CD4-positive, alpha-beta T cell treated with Interleukin-21 for 1 hour (primary cell): ENCODE results near the gene WDR82.

Experiments used
- DNase-seq: peaks from one replicate; pipeline ENCODE4 v3.0.0-alpha.2; 2020

The WDR82 gene, protein sequence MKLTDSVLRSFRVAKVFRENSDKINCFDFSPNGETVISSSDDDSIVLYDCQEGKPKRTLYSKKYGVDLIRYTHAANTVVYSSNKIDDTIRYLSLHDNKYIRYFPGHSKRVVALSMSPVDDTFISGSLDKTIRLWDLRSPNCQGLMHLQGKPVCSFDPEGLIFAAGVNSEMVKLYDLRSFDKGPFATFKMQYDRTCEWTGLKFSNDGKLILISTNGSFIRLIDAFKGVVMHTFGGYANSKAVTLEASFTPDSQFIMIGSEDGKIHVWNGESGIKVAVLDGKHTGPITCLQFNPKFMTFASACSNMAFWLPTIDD

DNA sequence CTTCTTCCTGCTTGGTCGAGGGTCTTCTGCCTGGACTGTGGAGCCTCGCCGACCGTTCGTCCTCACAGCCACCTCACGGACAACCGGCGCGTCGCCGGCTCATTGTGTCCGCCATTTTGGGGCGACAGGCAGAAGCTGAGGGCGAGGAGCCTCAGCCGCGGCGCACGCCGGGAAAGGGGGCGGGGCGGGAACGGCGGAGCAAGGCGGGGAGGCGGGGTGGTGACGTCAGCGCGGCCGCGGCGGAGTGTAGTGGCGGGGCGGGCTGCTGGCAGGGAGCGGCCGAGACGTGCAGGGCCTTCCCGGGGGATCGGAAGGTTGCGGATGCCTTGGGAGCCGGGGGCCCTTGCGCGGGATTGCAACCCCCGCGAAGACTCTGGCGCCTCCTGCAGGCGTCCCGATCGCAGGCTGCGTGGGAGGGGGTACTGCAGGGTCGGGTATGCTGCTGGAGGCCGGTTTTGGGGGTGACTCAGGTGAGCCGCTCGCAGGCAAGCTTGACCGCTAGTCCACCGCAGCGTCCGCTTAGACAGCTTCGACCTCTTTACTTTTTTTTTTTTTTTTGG is at the start of gene WDR82:
Gene WDR82 (minus strand): TSS at position 140 of the 560 bp plus-strand sequence. CDS start 288 bp downstream, outside the sequence.
- DNase-seq: peak; percentile 96

DNA sequence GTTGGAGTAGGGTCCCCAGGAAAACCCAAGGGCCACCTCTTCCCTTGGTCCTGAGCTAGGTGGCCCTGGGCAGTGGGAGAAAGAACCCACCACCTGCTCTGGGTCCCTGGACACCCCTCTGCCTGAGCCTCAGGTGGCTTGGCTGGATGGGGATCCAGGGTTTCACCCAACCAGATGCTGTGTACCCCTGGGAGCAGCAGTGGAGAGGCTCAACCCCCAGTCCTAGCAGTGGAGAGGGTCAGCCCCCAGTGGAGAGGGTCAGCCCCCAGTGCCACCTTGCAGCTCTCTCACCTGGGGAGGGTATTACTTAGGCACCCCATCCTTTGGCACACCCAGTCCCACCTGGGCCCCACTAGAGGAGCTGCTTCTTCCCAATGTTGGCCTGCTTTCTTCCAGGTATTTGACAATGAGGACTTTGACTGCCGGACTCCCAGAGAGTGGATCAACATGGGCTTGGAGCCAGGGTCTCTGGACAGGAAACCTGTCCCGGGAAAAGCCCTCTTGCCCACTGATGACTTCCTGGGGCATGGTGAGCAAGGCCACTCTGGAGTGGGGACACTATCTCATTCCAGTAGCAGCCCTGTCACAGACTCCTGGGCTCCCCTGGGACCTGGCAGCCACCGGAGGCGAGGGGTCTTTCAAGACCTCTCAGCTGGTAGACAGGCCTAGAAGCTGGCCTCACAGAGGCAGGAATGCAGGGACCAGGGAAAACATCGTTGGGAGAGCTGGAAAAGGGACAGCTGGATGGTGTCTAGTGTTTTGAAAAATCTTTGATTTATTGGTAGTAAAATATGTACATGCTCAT is 49.2 kb upstream of the WDR82 start:
- DNase-seq: no peak

DNA sequence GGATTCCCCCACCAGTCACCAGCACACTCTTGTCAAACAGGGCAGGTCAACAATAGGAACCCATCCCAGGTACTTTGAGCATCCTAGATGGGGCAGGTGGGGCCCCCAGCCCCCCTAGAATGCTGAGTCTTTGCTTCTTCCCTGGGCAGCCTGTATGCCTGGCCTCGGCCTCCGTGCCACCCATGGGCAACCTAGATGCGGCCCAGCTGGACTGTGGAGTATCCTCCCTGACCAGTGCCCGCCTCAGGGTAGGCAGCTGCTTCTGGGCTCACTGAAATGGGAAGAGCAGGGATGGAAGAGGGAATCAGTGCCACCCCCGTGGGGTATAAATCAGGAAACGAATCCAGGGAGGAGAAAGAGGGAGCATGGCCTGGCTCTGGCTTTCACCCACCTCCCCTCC is 48.5 kb upstream of the WDR82 start:
- DNase-seq: no peak

DNA sequence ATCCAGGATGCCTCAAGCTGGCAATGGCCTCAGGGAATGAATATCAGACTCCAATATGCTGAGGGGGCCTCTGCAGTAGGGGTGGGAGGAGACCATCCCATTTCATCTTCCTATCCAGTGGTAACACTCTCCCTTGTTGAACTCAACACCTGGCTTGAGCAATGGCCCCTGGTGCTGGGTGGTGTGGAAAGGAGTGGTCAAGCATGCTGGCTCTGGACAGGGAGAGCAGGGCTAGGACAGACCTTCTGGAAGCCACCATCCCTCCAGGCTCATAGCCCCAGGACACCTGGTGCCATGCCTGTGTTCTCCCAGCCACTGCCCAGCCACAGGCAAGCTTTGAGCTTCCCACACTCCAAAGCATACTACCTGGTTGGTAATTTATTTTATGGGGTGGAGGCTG is 47.2 kb upstream of the WDR82 start:
- DNase-seq: no peak

DNA sequence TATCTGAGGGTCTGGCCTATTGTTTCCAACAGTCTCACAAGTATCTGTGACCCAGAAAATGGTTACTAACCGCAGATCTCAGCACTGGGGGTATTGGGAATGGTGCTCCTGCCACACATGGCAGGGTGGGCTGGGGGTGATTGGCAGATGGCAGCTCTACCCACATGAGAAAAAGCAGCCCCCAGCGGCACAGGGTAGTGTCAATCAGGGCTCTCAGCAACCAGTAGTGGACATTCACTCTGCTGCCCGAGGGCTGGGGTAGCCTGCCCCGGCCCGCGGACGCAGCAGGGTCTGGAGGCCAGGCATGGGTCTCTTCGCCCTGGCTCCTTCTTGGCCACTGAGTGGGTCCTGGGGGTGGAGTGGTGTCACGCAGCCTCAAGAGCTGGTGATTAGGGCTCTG is 46.2 kb upstream of the WDR82 start:
- DNase-seq: no peak

DNA sequence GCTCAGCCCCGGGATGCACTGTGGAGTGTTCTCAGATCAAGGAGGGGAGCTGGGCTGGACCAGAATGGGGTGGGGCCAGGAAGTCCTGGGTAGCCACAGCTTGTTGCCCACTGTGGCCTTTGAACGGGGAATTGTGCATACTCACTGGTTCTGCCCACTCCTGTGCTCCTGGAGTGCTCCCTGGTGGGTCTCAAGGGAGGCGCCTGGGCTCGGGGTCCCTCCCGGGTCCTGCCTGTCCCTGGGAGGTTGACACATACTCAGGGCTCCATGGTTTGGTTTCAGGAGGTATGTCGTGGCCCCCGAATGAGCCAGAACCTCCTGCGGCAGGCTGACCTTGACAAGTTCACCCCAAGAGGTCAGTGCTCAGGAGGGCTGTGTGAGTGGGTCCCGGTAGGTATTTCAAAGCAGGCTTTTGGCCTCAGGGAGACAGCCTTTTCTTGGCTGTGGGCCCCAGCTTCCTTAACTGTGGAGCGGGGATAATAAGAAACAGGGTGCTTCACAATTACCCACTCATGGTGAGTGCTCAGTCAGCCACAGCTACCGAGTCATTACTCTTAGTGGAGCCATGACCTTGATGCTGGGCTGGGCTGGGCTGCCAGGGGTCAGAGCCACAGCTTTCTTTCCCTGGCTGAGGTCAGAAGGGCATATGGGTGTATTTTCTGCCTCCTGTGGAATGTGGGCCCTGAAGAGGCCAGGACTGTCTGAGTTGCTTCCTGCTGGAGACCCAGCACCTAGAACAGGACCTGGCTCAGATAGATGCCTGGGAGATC is 45.3 kb upstream of the WDR82 start:
- DNase-seq: no peak

DNA sequence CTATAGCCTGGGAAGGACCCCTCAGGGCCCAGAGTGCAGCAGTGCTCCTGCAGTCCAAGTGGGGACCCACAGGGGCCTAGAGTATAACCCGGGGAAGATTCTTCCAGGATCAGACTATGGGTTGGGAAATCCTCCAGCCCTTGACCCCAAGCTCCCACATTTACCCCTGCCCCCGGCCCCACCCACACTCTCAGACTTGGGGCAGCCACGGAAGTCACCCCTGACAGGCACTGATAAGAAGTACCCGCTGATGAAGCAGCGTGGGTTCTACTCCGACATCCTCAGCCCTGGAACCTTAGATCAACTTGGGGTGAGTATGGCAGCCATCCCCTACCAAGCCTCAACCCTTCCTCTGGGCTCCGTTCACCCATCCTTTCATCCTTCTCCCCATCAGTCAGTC is 44.0 kb upstream of the WDR82 start:
- no peak for DNase-seq

DNA sequence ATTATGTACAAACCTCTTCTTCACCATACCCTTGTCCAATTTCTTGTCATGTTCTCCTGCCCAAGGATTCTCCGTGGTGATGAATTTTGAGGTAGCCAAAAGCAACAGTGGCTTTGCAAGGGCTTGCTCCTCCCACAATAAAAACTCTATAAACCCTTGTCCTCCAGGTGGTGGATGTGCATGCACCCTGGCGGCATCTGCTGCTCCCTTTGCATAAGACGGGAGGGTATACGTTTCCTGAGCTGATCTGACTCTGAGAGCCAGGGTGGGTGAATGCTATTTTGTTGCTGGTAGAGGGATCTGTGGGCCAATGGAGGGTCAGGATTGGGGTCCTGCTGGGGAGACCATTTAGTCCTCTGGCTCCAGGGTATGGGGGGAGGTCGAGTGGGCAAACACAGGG is 43.0 kb upstream of the WDR82 start:
- DNase-seq: no peak

DNA sequence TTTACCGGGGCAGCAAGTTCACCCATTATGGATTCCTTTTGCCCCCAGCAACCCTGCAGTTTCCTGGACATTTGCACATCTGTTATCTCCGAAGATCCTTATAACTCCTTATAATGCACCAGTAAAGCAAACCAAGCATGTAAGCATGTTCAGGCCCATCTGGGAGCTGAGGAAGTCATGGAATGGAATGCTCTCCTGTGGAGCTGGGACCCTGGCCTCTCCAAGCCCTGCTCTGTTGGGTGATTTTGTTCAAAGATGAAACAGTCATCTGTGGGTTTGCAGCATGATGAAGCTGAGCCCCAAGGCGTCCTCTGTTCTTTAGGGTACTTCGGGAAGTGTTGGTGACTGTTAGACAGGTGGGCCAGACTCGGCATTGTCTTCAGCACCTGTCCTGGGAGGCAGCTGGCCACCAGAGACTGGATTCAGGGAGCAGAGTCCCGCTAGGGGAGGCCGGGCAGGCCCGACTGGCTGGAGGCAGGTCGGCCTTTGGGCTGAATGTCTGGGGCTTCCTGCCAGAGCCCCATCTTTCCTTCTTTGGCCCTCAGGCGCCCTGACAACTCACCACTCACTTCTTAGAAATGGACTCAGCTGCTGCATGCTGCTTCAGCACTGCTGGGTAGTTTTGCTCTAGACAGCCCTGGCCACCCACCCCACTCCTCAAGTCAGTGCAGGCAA is 41.6 kb upstream of the WDR82 start:
- no peak for DNase-seq

DNA sequence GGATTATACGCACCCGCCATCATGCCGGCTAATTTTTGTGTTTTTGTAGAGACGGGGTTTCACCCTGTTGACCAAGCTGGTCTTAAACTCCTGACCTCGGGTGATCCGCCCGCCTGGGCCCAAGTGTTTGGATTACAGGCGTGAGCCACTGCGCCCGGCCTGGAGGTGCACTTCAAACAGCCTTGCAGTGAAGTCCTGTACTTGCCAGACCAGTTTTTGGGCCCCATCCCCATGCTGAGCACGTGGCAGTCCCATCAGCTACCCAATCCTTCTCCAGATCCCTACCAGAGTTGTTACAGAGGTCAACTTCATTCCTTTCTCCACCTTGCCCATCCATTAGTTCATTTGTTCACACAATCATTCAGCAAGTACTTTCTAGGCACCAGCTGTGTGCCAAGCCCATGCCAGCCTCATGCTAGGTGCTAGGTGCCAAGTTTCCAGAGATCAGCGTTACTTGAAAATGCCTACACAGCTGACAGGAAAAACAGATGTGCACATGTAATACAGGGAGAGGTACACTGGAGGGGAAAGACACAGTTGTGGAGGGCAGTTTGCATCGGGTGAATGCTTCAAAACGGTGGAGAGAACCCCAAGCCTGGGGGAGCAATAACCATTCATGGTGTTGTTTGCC is 39.9 kb upstream of the WDR82 start:
- no peak for DNase-seq

DNA sequence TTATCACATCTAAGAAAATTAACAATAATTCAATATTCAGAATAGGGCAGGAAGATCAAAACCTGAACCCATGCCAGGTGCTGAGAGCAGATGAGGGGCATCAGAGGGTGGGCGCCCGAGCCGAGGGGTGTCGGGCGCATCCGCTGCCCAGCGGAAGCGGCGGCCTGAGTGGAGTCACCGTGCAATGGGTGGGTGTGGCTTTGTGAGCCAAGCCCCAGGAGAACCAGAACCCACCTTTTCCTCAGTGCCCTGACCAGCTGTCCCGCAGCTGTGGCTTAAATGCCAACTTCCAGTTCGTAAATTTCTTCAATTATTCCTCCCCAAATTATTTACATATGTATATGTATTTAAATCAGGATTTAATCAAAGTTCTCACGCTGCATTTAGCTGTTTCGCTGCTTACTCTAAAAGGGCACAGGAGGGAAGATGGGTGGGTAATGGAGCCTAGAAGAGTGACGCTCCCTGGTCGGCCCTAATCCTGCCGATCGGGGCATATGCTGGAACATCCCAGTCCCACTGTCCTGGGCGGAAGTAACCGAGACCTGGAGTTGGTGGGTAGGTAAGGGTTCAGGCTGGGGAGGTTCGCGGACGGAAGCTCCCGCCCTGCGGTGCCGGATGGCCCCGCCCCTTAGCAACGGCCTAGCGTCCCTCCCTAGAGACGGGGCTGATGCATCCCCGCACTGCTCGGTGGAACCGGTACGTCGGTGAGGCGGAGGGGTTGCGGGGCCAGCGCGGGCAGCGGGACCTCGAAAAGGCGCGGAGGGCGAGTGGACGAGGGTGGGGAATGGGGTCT is 39.0 kb upstream of the WDR82 start:
- peak; percentile 75 for DNase-seq

DNA sequence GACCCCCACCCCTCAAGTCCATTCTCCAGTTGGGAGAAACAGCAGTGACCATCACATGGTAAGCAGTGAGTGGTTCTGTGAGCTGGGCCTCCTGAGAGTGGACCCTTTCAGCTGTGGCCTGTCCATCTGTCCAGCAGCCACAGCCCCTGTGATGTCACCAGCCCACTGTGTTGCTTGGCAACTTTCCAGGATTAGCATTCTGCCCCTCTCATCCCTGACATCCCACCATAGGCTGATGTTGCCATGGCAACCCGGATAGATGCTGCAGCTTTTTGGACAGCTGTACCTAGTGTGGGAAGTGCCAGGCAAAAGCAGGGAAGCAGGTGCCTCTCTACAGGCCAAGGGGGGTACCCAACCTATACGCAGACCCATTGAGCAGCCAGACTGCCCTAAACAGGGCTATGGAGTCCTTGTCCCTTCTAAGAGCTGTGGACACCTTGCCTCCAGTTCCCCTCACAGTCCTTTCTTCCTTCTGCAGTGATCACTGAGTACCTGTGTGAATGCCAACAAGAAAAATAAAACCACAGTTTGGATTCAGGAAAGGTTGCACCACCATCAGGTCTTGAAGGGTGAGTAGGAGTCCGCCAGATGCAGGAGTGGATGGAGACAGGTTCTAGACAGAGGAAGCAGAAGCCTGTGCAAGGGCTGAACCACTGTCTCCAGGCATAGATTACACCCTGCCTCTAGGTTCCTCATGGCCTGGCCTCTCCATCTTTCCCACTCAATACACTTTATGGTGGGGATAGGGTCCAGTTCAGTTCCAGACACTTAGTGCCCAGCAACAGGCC is 37.7 kb upstream of the WDR82 start, which contains the start of gene DNAH1:
Gene DNAH1 (plus strand): TSS at position 343 of the 788 bp plus-strand sequence. CDS start 6,124 bp downstream, outside the sequence.
- DNase-seq: no peak

DNA sequence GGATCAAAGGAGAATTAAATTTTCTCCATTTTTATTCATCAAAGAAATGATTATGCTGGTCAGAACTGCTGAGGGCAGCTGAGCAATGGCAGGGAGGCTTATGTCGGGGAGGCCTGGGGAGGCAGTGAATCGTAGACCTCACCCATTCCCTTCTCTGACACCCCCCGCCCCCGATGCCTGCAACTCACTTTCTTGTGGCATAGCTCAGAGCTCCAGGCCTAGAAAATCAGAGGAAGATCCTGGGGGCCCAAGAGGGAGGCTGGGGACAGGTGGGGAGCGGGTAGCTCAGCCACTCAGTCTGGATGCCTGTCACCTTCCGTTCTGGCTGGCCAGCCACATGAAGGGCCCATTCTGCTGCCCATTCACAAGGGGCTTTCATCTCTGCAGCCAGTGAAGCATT is 36.6 kb upstream of the WDR82 start:
- DNase-seq: no peak

DNA sequence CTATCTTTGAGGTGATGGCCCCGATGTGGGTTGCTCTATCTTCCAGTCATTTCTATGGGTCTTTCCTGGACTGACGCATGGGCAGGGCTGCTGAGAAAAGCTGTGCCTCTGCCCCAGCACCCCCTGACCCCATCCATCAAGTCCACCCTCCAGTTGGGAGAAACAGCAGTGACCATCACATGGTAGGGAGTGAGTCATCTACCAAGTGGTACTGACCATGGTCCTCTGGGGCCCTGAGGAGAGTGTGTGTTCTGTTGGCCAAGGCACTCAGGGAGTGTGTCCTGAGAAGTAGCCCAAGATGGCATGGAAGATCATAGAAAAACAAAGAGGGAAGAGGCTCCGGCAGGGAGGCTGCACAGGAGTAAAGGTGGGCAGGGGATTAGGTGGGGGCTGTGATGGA is 36.0 kb upstream of the WDR82 start:
- no peak for DNase-seq

DNA sequence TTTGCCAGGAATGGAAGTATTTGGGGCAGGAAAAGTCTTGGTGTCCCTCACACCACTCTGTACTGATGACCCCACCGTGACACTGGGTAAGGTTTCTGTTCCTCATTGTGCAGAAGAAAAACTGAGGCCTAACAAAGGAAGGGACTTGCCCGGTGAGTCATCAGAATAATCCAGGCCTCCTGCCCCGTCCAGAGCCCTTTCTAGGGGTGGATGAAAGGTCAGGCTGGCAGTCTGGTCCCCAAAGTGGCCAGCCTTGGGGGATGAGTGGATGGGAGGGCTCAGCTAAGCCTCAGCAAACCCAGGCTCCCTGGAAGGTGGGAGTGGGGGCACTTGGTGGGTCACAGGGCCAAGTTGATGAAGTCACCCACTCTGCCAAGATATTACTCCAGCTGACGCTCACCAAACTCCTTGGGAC is 35.3 kb upstream of the WDR82 start:
- DNase-seq: peak; percentile 12

DNA sequence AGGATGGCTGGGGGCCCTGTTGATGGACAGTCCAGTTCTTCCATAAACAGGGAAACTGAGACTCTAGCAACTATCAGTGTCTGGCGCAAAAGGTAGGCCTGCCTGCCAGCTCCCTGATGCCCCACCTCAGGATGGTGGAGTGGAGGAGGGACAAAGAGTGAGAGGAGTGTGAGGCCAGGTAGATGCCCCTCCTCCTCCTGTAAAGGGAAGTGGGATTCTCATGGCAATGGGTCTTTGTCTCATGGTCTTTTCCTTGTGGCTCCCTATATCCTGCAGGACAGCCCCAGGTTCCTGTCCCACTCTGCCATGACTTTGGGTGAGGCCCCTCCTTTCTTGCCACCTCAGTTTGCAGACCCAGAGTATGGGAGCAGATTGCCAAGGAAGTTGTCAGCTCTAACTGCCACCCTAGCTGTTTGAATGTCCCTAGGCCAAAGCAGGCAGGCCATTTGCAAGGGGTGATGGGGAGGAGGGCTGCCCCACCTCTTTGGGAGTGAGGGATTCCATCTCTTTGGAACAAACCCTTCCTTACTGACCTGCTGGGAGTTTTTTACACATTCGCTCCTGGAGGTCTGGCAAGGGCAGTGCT is 34.8 kb upstream of the WDR82 start:
- DNase-seq: no peak

DNA sequence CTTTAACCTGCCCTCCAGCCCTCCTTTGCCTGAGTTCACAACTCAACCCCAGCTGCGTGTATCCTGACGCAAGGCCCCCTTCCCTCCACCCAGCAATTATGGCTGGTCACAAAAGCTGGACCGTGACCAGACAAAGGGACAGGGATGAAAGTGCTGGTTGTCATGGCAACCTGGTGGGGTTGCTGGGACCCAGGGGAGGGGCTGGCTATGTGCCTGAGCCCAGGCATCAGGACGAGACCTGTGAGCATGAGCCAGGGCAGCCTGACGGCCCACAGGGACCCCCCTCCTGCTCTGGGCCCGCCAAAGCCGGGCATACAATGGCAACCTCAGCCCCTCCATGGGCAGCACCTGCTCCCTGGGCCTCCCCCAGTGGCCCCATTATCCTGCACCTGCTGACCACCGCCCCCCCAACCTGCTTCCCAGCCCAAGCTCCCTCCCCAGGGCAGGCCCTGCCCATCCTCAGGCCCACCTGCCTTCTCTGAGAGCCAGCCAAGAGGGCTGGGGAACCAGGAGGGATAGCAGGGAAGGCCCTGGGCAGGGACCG is 33.2 kb upstream of the WDR82 start:
- DNase-seq: no peak

DNA sequence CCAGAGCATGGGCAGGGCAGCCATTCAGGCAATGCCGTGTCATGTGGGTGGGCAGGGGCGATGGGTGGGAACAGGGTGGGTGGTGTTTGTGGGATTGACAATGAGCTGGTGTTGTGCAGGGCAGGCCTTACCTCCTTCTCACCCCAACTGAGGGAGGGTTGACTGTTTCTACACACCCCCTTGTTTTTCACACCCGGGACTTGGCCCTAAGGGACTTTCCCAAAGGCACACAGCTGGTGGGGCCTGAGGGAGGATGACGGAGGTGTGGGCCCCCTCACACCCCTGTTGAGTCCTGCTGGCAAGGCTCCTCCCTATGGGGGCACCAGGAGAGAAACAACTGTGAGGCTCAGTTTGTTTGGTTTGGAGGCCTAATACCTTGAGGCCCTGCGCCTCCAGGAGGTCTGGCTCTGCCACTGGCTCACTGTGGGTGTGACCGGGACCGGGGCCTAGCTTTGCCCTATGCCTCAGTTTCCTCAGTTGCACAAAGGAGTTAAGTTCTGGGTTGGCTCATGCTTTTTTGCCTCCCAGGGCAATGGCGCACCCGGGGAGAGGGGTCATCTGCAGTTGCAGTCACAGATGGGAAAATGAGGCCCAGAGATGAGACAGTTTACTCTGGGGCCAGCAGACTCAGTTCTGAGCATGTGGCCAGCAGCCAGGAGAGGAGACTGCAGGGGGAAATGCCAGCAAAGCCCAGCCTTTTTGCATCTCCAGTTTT is 32.6 kb upstream of the WDR82 start:
- peak; percentile 73 for DNase-seq

DNA sequence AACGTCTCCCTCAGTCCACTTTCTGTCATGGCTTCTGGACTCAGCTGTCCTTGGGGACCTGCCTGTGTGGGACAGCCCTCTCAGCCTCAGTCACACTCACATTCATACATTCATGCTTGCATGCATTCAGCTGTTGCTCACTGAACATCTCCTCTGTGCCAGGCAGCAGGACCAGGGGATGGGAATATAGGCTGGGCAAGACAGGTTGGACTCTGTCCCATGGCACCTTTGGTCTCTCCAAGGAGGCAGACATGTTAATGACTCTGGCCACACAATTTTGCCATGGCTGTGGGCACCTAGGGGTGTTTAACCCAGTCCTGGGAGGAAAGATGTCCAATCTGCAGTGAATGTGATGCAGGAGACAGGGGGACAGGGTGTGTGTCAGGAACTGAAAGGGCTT is 29.9 kb upstream of the WDR82 start:
- DNase-seq: no peak
